ENCODE results near the gene GAMT.

Gene GAMT

GRCh38 chr19:1365319-1366269 lies 35.7 kb downstream of the GAMT start:
- DNase-seq (ENCODE audit: low read depth in 2 of 2): no peak

GRCh38 chr19:1364070-1364704 lies 37.2 kb downstream of the GAMT start:
- no peak for DNase-seq (ENCODE audit: low read depth in 2 of 2)

GRCh38 chr19:1363599-1363998 lies 37.7 kb downstream of the GAMT start:
- DNase-seq (ENCODE audit: low read depth in 2 of 2): no peak

GRCh38 chr19:1362387-1363257 lies 38.7 kb downstream of the GAMT start:
- DNase-seq (ENCODE audit: low read depth in 2 of 2): no peak

GRCh38 chr19:1361601-1362386 lies 39.5 kb downstream of the GAMT start:
- DNase-seq (ENCODE audit: low read depth in 2 of 2): no peak

- no peak for DNase-seq (ENCODE audit: low read depth in 2 of 2)
These were observed 40.4 kb downstream of the GAMT start for GRCh38 chr19:1360818-1361461.

GRCh38 chr19:1360126-1360817 lies 41.1 kb downstream of the GAMT start:
- DNase-seq (ENCODE audit: low read depth in 2 of 2): no peak

- no peak for DNase-seq (ENCODE audit: low read depth in 2 of 2)
These were observed 43.7 kb downstream of the GAMT start for GRCh38 chr19:1357531-1358109.

- DNase-seq (ENCODE audit: low read depth in 2 of 2): no peak
These were observed 44.9 kb downstream of the GAMT start for GRCh38 chr19:1356508-1356865.

- DNase-seq (ENCODE audit: low read depth in 2 of 2): no peak
These were observed 45.5 kb downstream of the GAMT start for GRCh38 chr19:1355568-1356507.

GRCh38 chr19:1354970-1355567 lies 46.3 kb downstream of the GAMT start:
- DNase-seq (ENCODE audit: low read depth in 2 of 2): peak; percentile 14 to 28

GRCh38 chr19:1353144-1353543 lies 48.2 kb downstream of the GAMT start:
- DNase-seq (ENCODE audit: low read depth in 2 of 2): no peak

- no peak for DNase-seq (ENCODE audit: low read depth in 2 of 2)
These were observed 49.9 kb downstream of the GAMT start for GRCh38 chr19:1351381-1351851.

GRCh38 chr19:1350867-1351266 lies 50.5 kb downstream of the GAMT start:
- no peak for DNase-seq (ENCODE audit: low read depth in 2 of 2)

GRCh38 chr19:1349211-1349610 lies 52.1 kb downstream of the GAMT start:
- no peak for DNase-seq (ENCODE audit: low read depth in 2 of 2)
